A673 (cell line): ENCODE measurements around the gene C5. TPM values are rescaled to one million over a fixed set of nuclear protein-coding genes. Genes with fewer than 3 reads are reported as not detected.

Source experiments
- BruUV-seq: library from RNA; stranded (reverse); fragments of 400-500 nt; replicated peaks from 2 replicates; lab custom pipeline; 2021; lab: Mats Ljungman, UMichigan
- CTCF ChIA-PET: fragments of 300-600 bp; sonication (Branson Sonifier 250); formaldehyde crosslinking; loops from one replicate; lab custom pipeline; 2022; ENCODE audit warnings: antibody characterized with exemption; lab: Charles Lee
- POLR2A ChIA-PET: fragments of 300-600 bp; sonication (Branson Sonifier 250); formaldehyde crosslinking; loops from one replicate; lab custom pipeline; 2022; ENCODE audit warnings: antibody characterized with exemption; ENCODE audit not compliant: low non-redundant PET; lab: Charles Lee
- DNase-seq: peaks from one replicate; pipeline ENCODE4 v3.0.0-alpha.2; 2015; ENCODE audit warnings: low spot score
- H3K27ac ChIP-seq: fragments of 200-600 bp; sonication (generic); 2 replicates; pipeline ENCODE4 v1.5.1; 2016; ENCODE audit warnings: mixed run types, low read depth, mild to moderate bottlenecking, mixed read lengths, antibody characterized with exemption, low read length; ENCODE audit not compliant: poor library complexity, severe bottlenecking
- H3K27me3 ChIP-seq: fragments of 200-600 bp; sonication (generic); replicated peaks from 2 replicates; pipeline ENCODE4 v1.6.1; 2017; ENCODE audit warnings: mixed run types, low read depth, mild to moderate bottlenecking, mixed read lengths, antibody characterized with exemption, low read length; ENCODE audit not compliant: insufficient read depth, poor library complexity
- H3K36me3 ChIP-seq: fragments of 200-600 bp; sonication (generic); 2 replicates; pipeline ENCODE4 v1.6.1; 2016; ENCODE audit warnings: mixed run types, mild to moderate bottlenecking, mixed read lengths, antibody characterized with exemption, low read length; ENCODE audit not compliant: insufficient read depth, poor library complexity, severe bottlenecking
- H3K4me1 ChIP-seq: fragments of 200-600 bp; sonication (generic); 2 replicates; pipeline ENCODE4 v1.6.1; 2017; ENCODE audit warnings: mixed run types, mild to moderate bottlenecking, mixed read lengths, antibody characterized with exemption, low read length; ENCODE audit not compliant: insufficient read depth, poor library complexity, severe bottlenecking
- H3K4me3 ChIP-seq: fragments of 200-600 bp; sonication (generic); 2 replicates; pipeline ENCODE4 v1.5.1; 2016; ENCODE audit warnings: low read depth, mixed run types, mild to moderate bottlenecking, mixed read lengths, low read length; ENCODE audit not compliant: poor library complexity, severe bottlenecking
- H3K9me3 ChIP-seq: fragments of 200-600 bp; sonication (generic); 2 replicates; pipeline ENCODE4 v1.6.1; 2016; ENCODE audit warnings: mixed run types, low read depth, mild to moderate bottlenecking, mixed read lengths, antibody characterized with exemption, low read length; ENCODE audit not compliant: poor library complexity, severe bottlenecking
- EZH2 ChIP-seq: fragments of 200-600 bp; sonication (generic); IDR thresholded peaks from 2 replicates; pipeline ENCODE4 v1.6.1; 2017; ENCODE audit warnings: borderline replicate concordance, low read depth, mild to moderate bottlenecking, mixed read lengths, antibody characterized with exemption, low read length; ENCODE audit not compliant: poor library complexity, severe bottlenecking
- intact Hi-C: fragments of 100-400 bp; cut with micrococcal nuclease; formaldehyde crosslinking; loops from one replicate; pipeline ENCODE4 v1.10.0; 2022; ENCODE audit not compliant: unreplicated experiment
- total RNA-seq: library from RNA; stranded (reverse); gene quantifications from 2 replicates; pipeline ENCODE4 v1.2.3, GENCODE V29; 2021
- TF ChIP-seq, protein P1 (sequence below): fragments of 300-800, 200-600 bp; sonication (generic); conservative IDR thresholded peaks from 2 replicates; pipeline ENCODE4 v1.5.1; 2017; ENCODE audit warnings: low read depth, mild to moderate bottlenecking, antibody characterized with exemption, low read length, moderate library complexity, mixed read lengths

C5 gene
- total RNA-seq, 1 experiment from 2014 or later = 4.4 TPM

- TF ChIP-seq, protein P1, sequence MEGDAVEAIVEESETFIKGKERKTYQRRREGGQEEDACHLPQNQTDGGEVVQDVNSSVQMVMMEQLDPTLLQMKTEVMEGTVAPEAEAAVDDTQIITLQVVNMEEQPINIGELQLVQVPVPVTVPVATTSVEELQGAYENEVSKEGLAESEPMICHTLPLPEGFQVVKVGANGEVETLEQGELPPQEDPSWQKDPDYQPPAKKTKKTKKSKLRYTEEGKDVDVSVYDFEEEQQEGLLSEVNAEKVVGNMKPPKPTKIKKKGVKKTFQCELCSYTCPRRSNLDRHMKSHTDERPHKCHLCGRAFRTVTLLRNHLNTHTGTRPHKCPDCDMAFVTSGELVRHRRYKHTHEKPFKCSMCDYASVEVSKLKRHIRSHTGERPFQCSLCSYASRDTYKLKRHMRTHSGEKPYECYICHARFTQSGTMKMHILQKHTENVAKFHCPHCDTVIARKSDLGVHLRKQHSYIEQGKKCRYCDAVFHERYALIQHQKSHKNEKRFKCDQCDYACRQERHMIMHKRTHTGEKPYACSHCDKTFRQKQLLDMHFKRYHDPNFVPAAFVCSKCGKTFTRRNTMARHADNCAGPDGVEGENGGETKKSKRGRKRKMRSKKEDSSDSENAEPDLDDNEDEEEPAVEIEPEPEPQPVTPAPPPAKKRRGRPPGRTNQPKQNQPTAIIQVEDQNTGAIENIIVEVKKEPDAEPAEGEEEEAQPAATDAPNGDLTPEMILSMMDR = no peak
- no peak for TF ChIP-seq EZH2
- intact Hi-C loops = no loop called here
- Histone ChIP-seq H3K9me3 (peaks cover 4% of the 10 kb centered on the region), H3K36me3 (no peaks in the 10 kb centered on the region), H3K27me3 (no peaks in the 10 kb centered on the region), H3K27ac (no peak overlapping the region), H3K4me1 (peaks cover under 1% of the 10 kb centered on the region), H3K4me3 (no peak overlapping the region)
- no peak for DNase-seq
- CTCF ChIA-PET = interaction anchor here (0.5 kb wide), 1 partner anchor 332 kb away, joined by 4 read pairs; no protein-coding TSS in a partner anchor
- BruUV-seq = no TSS peak
- POLR2A ChIA-PET = no interaction called here
These were observed 17.6 kb upstream of the C5 start for GRCh38 chr9:121067640-121068039.

GRCh38 chr9:121066850-121067249, 16.8 kb upstream of the C5 start:
- POLR2A ChIA-PET = no interaction called here
- Histone ChIP-seq H3K27me3 (no peaks in the 10 kb centered on the region), H3K27ac (no peak overlapping the region), H3K4me3 (no peak overlapping the region), H3K4me1 (no peaks in the 10 kb centered on the region), H3K9me3 (peaks cover 4% of the 10 kb centered on the region), H3K36me3 (no peaks in the 10 kb centered on the region)
- no peak for DNase-seq
- BruUV-seq = no TSS peak
- CTCF ChIA-PET = interaction anchor here (0.6 kb wide), 1 partner anchor 265 kb away, joined by 4 read pairs; no protein-coding TSS in a partner anchor
- intact Hi-C loops = no loop called here
- no peak for TF ChIP-seq EZH2
- TF ChIP-seq, protein P1 = no peak

- POLR2A ChIA-PET = interaction anchor here (0.7 kb wide), 1 partner anchor 13 kb away, joined by 3 read pairs; no protein-coding TSS in a partner anchor
- TF ChIP-seq, protein P1 = peak; percentile 88
- no peak for TF ChIP-seq EZH2
- peaks cover 5% of the 10 kb centered on the region for H3K4me1 ChIP-seq
- no peaks in the 10 kb centered on the region for H3K36me3 ChIP-seq
- no peaks in the 10 kb centered on the region for H3K9me3 ChIP-seq
- intact Hi-C loops = loop anchor here (5.0 kb wide), 1 partner anchor 73 kb away; no protein-coding TSS in a partner anchor
- H3K27ac ChIP-seq = no peak overlapping the region
- H3K27me3 ChIP-seq = no peaks in the 10 kb centered on the region
- H3K4me3 ChIP-seq = no peak overlapping the region
- BruUV-seq = no TSS peak
- peak; percentile 86 for DNase-seq
- CTCF ChIA-PET = interaction anchor here (0.6 to 2.9 kb wide), 7 partner anchors 10 to 304 kb away, joined by 3 to 29 read pairs (median 12); partner anchors contain the start of gene C5
These were observed 10.0 kb upstream of the C5 start for GRCh38 chr9:121059998-121060636.
